ENCODE results near the gene SUSD1.
"Not testable (repeated sequence)": the region's sequence is repeated elsewhere in the genome, so short reads cannot be mapped to it uniquely, and the experiment has no call there.

The SUSD1 gene

DNA sequence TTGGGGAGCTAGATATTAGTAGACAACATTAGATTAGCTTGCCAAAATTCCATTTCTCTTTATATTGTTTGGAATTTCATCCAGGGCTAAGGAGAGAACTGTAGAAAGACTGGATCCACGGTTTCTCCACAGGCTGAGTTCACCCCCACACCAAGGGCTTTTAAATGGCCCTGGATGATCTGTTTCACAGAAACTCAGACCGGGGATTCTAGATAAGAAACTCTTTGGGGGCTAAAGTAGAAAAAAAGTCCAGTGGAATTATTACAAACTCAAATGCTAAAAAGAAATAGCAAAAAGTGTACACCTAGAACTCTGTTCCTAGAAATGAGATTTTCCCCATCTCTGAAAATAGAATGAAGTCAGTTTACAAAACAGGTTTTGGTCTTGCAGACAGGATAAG is 80.9 kb downstream of the SUSD1 start:
- DNase-seq: no peak

DNA sequence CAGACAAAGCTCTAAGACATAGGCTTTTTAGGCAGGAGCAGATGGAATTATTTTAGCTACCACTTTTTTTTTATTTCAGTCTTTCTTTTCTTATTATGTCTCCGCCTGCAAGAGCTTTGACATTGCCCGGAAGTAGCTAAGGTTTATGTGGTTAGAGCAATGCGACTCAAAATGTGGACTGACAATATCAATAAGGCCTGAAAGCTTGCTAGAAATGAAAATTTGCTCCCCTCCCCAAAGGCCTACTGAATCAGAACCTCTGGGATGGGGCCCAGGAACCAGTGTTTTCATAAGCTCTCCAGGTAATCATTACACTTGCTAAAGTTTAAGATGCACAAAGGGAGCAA is 81.3 kb downstream of the SUSD1 start:
- no peak for DNase-seq

DNA sequence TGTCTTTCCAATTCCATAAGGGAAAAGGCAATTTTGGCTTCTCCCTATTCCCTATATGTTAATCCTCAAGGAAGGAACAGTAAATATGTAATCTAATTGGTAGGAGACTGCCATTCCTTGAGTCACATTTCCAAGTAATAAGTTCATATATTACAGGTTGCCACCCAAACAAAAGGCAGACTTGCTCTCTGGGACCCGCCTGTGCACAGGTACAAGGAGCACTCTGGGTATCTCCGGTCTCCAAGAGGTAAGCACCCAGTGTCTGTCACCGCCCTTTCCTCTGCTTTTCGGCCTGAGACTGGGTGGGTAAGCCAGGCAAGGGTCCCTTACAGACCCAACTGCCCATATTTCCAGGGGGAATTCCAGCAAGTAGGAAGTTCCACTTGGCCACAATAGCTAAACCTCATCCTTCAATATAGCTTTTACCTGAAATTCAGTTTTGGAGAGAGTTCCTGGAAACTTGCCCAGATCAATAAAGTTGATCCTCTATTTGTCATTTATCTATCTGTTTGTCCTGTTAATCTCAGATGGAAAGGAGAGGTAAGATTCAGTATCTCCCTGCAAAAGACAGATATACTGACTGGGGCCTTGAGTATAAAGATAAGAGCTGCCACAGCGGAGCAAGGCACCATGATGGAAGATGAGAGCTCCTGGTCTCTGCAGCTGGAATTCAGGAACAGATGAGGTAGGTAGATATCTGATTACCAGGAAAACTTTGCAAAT is 81.8 kb downstream of the SUSD1 start:
- DNase-seq: no peak

DNA sequence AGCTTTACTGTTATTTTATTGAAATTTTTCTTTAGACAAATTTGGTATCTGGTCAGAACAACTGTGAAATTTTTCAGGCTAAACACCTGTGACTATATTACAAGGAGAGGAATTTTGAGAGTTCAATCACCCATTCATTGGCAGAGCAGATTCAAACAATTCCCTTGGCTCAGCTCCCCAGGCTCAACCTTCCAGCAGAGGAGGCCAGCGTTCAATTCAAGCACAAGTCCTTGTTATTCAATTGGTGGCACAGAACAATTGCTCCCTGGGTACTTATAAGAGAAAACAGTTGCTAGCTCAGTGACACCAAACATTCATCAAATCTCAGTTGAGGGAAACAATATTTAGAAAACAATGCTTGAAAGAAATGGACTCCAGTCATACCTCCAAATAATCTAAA is 83.3 kb downstream of the SUSD1 start:
- DNase-seq: peak; percentile 0 to 79 (median 39)

DNA sequence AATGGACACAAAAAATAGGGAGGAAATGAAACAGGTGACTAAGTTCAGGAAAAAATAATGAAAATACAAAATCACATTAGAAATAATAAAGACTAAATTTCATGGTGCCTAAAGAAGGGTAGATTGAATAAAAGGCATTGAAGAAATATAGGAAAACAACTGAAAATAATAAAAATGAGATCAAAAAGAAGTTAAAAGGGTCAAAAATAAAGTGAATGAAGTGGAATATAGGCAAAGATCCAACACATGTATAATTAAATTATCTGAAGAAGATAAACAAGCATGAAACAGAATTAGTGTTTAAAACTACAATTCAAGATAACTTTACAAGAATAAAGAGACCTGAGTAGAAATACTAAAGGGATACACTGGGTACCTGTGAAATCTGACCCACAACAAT is 87.6 kb downstream of the SUSD1 start:
- no peak for DNase-seq

DNA sequence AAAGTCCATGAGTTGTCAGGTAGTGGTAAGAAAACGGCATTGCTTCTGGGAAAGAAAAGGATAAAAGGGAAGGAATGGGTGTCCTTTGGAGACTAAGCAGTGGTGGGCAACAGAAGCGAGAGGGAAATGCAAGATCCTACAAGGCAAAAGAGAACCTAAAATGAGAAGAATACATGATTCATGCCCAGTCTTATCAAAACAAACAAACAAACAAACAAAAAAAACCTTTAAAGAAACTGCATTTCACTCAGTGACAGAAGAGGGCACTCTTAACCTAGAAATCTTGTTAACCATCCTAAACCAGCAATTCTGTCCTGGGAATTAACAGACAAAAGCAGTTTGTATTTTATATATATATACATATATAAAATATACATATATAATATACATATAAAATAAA is 88.5 kb downstream of the SUSD1 start:
- DNase-seq: peak in 2 of 3 experiments; percentile 6 to 53

DNA sequence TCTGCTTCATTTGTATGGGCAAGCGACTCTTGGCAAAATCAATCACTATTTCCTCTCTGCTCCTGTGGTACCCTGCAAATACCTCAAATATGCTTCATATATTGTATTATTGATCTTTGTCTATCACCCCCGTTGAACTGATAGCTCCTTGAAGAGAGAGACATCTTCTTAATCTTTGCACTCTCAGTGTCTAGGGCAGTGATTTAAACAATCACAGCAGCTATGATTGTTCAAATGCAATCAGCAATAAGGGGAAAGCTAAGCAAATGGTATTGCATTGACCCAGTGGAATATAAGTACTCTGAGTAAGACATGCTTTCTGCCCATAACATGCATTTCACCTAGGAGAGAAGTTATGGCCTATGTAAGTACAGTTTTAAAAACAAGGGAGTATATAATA is 90.2 kb downstream of the SUSD1 start:
- no peak for DNase-seq

DNA sequence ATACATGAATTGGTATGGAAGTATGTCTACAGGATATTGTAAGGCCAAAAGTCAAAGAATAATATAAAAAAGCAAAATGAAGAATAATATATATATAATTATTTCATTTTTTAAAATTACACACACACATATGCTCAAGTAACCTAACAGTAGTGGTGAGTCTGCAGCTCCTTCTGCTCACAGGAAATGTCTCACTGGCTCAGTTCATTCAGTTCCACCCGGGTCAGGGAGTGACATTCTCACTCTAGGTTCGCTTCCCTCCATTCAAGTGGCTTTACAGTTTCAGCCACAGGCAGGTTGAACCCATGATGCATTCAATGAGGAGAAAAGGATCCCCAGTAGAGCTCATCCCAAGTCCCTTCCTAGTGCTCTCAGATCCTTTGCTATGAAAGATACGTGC is 90.8 kb downstream of the SUSD1 start:
- DNase-seq: no peak

DNA sequence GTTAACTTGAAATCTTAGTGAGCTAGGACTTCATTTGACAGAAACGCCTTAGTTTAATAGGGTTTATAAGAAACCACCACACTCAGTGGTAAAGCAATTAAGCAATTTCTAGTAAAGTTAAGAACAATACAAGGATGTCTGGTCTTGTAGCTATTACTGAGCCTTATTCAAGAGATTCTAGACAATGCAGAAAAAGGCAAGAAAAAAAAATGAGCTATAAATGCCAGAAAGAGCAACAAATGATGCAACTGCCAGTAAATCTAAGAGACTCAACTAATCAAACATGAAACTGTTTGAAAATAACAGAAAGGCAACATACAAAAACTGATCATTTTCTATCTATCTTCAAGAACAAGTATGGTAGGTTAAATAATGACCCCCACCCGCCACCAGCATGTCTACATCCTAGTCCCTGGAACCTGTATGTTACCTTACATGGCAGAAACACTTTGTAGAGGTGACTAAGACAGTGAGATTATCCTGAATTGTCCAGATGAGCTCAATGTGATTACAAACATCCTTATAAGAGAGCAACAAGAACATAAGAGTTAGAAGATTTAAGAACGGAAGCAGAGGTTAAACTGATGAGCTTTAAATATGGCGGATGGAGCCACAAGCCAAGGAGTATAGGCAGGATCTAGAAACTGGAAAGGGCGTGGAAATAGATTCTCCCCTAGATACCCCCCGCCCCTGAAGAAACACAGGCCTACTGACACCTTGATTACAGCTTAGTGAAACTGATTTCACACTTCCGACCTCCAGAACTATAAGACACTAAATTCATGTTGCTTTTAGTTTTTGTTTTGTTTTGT is 93.0 kb downstream of the SUSD1 start:
- DNase-seq: no peak

DNA sequence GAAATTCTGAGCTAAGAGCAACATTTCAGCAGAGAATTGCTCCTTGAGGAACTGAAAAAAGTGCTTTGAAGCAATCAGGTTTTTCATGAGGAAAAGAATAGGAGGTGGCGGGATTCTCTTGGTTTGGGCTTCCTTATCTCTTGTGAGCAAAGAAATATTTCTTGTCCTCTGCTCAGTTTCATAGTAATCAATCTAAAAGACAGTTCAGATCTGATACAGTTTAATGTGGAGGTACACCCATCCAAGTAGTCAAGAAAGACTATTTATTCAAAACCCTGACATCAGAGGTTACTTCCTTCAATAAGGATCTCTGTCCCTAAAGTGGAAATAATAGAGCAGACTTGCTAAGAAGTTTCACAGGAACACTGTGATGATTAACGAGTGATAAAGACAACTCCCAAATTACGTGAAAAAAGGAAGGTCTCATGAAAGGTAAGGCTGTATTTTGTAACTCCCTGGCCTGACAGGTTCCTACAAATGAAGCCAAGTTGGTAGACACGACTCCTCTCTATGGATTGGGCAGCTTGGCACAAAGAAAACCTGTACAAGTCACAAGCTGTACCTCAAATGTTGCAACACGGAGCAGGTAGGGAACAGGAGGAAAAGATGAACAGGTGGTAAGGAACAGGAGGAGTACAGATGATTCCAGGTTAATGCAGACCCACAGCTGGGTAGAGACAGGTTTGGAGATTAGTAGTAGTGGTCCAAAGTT is 94.1 kb downstream of the SUSD1 start:
- no peak for DNase-seq

DNA sequence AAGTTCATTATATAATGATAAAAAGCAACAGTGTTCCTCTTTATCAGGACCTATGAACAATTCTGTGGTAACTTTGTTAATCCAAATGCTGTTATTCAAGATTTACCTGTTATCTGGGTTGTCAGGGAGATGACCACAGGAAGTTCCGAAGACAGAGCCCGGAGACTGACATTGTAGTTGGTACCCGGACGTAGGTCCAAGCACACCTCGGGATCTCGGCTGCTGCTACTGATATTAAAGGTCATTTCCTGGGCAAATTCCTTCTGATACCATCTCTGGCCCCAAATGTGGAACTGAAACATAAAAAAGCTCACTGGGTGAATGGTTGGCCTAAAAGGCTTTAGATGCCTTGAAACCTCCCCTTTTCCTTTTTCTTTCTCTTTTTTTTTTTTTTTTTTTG is 96.7 kb downstream of the SUSD1 start:
- no peak for DNase-seq

DNA sequence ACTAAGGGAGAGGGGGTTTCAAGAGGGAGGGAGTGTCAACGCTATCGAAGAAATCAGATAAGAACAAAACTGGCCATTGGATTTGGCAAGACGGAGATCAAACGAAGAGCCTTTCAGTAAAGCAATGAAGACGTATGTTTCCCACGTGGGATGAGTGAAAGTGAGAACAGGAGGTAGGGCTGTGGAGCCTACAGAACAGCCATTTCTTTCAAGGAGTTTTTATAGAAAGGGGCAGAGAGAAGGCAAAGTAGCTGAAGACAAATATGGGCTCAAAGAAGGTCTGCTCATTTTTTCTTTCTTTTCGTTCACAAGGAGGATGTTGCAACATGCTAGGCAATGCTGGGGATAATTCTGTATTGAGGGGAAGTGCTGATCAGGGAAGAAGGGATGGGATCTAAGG is 98.3 kb downstream of the SUSD1 start:
- DNase-seq: no peak

DNA sequence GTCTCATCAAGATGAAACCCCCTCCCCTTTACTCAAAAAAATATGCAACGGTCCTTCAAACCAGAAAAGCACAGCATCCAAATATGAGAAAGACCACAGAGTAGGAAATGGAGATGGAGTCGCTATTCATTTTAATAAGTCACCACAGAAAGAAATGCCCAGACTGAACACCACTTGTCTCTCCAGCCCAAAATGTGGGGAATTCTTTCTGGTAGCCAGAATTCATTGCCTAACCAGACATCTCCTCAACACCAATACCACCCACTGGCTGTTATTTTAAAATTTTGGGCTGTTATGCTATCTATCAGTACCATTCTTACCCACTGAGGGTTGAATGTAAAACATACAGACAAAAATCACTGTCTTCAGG is 100.1 kb downstream of the SUSD1 start:
- no peak for DNase-seq

DNA sequence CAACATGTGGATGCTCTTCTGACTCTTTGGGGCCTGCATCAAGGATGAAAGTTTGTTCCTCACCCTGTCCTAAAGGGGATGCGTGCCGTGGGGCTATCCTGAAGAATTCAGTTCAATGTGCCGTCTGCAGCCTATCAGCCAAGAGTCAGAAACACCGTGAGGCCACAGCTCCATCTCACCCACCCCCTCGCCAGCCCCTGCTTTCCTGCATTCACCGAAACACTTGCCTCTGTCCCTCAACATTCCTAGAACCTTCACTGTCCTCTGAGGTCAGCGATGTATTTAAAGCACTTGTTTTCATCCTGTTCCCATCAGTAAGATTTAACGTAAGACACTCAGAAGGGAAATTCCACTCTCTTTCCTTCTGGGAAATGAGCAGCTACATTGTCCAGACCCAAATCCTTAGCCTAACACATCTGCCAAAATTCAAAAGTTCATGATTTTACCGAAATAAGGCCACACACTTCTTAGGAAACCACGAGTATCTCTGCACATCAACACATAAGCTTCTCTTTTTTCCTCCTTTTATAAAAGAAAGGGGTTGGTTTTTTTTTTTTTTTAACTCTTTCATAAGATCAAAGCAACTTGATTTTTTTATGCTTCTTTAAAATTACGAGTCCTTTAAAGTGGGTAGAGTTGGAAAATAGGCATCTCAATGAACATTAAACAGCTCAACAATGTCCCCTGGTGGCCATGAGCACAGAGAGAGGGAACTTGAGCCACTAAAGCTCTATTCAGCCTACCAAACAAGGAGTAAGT is 100.7 kb downstream of the SUSD1 start:
- peak; percentile 41 to 82 (median 51) for DNase-seq

DNA sequence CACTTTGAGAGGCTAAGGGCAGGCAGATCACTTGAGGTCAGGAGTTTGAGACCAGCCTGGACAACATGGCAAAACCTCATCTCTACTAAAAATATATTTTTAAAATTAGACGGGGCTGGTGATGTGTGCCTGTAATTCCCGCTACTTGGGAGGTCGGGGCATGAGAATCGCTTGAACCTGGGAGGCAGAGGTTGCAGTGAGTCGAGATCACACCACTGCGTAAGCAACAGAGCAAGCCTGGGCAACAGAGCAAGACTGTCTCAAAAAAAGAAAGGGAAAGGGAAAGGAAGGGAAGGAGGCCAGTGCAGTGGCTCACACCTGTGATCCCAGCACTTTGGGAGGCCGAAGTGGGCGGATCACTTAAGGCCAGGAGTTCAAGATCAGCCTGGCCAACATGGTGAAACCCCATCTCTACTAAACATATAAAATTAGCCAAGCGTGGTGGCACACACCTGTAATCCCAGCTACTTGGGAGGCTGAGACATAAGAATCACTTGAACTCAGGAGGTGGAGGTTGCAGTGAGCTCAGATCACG is 101.4 kb downstream of the SUSD1 start:
- DNase-seq: not testable (repeated sequence)

DNA sequence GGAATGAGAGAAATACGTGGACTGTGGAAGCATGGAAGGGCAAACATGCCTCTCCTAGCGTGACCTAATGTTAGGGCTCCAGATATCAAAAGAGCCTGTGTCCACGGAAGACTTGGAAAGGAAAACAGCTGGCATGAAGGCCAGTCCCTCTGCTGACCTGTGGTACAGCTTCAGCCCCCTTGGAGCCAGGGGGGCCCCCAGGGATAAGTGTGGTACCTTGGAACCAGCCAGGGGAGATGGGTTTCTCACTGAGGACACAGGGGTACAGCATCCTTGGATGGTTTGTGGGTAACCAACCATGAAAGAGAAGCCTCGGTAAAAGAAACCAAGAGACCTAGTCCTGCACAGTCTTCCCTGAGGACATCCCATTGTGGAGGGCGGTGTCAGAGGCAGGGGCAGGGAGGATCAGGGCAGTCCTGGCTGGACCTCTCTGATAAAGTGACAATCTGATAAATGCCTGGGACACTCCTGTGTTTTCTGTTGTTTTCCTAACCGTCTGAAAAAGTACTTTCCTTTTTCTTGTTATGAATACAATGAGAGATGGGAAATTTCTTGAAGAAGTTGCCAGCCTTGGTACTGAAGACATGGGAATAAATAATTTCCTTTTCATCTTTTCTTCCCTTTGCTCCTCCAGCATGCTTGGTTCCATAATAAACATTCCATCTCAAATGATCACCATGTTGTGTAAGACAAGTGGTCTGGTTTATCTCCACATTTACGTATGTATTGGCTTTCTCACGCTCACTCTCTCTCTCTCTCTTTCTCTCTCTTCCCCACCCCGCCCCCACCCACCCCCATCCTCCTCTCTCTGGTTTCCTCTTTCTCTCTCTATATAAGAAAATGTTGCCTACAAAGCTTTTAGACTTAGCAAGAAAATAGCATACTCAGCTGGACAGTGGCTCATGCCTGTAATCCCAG is 102.1 kb downstream of the SUSD1 start:
- no peak for DNase-seq

DNA sequence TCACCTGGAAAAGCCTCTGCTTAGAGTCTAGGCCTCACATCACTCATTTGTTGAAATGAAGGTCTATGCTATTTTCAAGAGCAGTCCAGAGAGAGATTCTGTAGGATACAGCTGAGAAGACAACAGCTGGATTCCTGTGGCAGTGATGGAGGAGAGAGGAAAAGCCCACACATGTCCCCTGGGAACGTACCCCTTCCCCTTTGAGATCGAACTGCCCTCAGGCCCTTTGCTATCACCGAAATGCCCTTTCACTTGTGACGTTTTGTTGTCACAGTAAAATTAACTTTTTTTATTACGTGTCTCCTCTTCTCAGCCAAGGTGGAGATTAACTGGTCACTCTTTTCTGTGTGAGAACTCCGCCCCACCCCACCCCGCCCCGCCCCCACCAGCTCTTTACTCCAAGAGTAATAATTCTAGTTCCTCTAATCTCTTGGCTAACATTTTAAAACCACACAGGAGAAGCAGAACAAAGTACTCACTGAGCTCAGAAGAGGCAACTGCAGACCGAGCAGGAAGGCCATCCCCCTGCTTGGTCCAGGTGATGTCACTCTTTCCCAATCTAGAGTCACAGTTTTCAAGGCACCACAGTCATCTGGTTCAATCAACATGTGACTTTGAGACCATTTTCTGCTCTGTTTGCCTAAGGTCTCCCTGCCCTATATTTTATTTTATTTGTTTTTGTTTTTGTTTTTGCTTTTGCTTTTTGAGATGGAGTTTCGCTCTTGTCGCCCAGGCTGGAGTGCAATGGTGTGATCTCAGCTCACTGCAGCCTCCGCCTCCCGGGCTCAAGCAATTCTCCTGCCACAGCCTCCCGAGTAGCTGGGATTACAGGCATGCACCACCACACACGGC is 105.6 kb downstream of the SUSD1 start:
- no peak for DNase-seq

DNA sequence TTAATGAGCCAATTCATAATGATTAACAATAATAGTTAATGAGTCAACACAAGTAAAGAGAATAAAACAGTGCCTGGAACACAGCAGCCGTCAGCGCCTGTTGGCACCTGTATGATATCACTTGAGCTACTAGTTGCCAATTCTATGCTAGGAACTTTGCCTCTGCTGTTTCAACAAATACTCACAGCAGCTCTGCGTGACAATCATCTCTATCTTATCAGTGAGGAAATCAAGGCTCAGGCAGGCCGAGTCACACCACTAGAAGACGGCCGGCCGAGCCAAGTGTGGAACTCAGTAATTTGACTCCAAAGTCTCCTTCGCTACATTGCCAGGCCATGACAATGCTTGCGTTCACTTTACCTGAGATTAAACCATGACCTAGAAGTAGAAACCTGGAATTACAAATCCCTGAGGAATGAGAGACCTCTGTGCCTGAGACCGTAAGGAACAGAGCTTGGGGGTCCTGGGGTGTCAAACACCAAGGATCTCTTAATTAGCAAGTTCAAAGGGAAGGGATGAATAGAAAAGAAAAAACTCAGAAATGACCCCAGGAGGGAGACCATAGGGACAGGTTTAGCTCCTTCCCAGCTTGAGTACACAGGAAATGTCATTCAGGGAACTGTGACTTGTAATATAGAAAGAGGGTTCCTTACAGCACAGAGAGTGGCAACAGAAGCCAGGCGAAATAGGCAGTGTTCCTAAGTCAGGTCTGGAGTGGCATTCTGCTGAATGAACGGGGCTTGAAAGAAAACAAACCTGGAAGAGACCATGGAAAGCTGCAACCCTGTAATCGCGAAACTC is 109.1 kb downstream of the SUSD1 start:
- peak in 1 of 3 experiments; percentile 33 for DNase-seq

DNA sequence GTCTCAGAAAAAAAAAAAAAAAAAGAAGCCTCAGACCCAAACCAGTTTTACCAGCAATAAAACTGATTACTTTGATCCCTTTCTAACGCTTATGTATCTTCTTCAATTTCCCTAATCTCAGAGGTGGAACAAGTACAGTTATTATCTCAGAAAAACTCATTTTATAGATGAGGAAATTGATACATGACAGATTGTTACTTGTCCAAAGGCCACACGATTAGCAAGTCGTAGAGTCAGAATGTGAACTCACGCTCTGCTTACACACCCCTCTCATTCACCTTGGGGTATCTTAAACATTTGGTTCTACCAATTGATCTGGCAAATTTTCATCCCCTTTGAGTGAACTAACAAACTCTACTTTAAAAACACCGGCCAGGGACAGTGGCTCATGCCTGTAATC is 110.2 kb downstream of the SUSD1 start:
- no peak for DNase-seq

DNA sequence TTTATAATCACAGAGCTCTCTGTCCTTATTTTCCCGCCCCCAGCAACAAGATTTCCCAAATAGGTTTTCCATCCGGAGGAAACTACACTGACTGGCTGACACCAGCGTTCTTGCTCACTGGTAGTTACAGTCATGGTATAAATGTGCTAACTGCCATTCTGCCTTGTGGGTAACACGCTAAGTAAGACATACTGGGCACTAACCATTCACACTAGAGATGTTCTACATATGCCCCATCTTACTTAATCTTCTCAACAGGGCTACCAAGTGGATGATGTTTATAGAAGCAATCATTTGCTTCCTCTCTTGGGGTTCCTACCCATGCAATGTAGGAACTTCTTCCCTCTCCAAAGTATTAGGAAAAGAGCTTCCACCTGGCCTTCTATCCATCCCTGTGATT is 111.5 kb downstream of the SUSD1 start:
- no peak for DNase-seq
